ENCODE data around the gene EXOC4. TPM values are rescaled to one million over a fixed set of nuclear protein-coding genes. Genes with fewer than 3 reads are reported as not detected.

The EXOC4 gene
- total and polyA plus RNA-seq, 2 of the 13 experiments (the other 11 are each of a cell fraction or from before 2014, with no cell fraction given): 22.5 to 39.0 TPM

DNA sequence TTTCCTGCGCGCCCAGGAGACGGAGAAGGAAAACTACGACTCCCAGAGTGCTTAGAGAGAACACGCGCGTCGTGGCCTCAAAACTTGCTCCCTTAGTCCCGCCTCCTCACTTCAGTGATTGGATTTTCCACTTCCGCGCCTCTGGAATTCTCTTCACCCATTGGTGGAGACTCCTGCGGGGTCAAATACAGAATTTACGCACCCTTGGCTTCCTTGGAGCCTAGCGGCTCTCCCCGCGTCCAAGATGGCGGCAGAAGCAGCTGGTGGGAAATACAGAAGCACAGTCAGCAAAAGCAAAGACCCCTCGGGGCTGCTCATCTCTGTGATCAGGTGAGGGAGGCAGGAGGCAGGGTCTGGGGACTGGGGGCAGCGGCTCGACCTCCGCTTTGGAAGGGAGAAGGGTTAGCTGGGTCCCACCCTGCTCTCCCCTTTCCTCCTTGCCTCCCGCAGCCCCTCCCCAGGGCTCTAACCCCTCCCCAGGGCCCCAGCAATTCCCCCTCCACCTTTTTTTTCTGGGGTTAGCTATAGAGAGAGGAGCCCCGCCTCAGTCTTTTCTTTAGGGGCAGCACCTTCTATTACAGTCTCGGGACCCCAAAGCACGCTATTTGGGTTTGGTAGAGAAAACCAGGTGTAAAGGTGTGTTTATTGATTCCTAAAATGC, at the start of gene EXOC4 (continued):
- TF ChIP-seq, protein P1, sequence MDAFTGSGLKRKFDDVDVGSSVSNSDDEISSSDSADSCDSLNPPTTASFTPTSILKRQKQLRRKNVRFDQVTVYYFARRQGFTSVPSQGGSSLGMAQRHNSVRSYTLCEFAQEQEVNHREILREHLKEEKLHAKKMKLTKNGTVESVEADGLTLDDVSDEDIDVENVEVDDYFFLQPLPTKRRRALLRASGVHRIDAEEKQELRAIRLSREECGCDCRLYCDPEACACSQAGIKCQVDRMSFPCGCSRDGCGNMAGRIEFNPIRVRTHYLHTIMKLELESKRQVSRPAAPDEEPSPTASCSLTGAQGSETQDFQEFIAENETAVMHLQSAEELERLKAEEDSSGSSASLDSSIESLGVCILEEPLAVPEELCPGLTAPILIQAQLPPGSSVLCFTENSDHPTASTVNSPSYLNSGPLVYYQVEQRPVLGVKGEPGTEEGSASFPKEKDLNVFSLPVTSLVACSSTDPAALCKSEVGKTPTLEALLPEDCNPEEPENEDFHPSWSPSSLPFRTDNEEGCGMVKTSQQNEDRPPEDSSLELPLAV (CRISPR knock-in tag; conservative IDR thresholded peaks at IDR 0.05; ENCODE audit: low read depth): no peak
- TF ChIP-seq ZNF230 (CRISPR knock-in tag; IDR thresholded peaks at IDR 0.05) (no peak), KAT2B (IDR thresholded peaks at IDR 0.05; ENCODE audit: borderline replicate concordance, low read depth, low read length) (no peak), ZNF468 (CRISPR knock-in tag; IDR thresholded peaks at IDR 0.05) (no peak), ZNF749 (CRISPR knock-in tag; IDR thresholded peaks at IDR 0.05; ENCODE audit: borderline replicate concordance) (no peak), SRF (IDR thresholded peaks at IDR 0.05; ENCODE audit: low read depth, low read length) (no peak), FOXA1 (IDR thresholded peaks at IDR 0.05) (no peak), FOXA1 (CRISPR knock-in tag; IDR thresholded peaks at IDR 0.05) (no peak), NFYC (CRISPR knock-in tag; IDR thresholded peaks at IDR 0.05) (peak; percentile 97), MBNL3 (CRISPR knock-in tag; conservative IDR thresholded peaks at IDR 0.05) (no peak), SMYD3 (CRISPR knock-in tag; IDR thresholded peaks at IDR 0.05) (no peak), IKZF1 (IDR thresholded peaks at IDR 0.05) (no peak), ZNF772 (CRISPR knock-in tag; IDR thresholded peaks at IDR 0.05) (no peak), AGO1 (IDR thresholded peaks at IDR 0.05; ENCODE audit: low read depth, low read length, poor library complexity, severe bottlenecking) (no peak), ZNF253 (CRISPR knock-in tag; IDR thresholded peaks at IDR 0.05; ENCODE audit: borderline replicate concordance) (no peak), NRL (CRISPR knock-in tag; IDR thresholded peaks at IDR 0.05; ENCODE audit: borderline replicate concordance) (no peak), SPEN (CRISPR knock-in tag; IDR thresholded peaks at IDR 0.05; ENCODE audit: low read depth) (no peak), RFX5 (IDR thresholded peaks at IDR 0.05; ENCODE audit: low read depth, low read length) (peak; percentile 55; the same call in 1 of the 2 replicates)
- TF ChIP-seq, protein P2, sequence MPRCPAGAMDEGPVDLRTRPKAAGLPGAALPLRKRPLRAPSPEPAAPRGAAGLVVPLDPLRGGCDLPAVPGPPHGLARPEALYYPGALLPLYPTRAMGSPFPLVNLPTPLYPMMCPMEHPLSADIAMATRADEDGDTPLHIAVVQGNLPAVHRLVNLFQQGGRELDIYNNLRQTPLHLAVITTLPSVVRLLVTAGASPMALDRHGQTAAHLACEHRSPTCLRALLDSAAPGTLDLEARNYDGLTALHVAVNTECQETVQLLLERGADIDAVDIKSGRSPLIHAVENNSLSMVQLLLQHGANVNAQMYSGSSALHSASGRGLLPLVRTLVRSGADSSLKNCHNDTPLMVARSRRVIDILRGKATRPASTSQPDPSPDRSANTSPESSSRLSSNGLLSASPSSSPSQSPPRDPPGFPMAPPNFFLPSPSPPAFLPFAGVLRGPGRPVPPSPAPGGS (CRISPR knock-in tag; IDR thresholded peaks at IDR 0.05): peak; percentile 43; the same call in 1 of the 2 replicates
- TF ChIP-seq, protein P3, sequence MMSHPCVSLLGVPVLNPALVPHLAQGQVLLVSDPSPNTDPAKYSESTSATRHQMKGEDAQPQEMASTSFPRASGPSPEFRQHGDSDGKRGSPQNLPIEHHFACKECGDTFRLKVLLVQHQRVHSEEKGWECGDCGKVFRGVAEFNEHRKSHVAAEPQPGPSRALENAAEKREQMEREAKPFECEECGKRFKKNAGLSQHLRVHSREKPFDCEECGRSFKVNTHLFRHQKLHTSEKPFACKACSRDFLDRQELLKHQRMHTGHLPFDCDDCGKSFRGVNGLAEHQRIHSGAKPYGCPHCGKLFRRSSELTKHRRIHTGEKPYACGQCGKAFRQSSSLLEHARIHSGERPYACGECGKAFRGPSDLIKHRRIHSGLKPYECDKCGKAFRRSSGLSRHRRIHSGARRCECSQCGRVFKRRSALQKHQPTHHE (CRISPR knock-in tag; IDR thresholded peaks at IDR 0.05; ENCODE audit: borderline replicate concordance): no peak
- TF ChIP-seq, protein P4, sequence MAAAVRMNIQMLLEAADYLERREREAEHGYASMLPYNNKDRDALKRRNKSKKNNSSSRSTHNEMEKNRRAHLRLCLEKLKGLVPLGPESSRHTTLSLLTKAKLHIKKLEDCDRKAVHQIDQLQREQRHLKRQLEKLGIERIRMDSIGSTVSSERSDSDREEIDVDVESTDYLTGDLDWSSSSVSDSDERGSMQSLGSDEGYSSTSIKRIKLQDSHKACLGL (CRISPR knock-in tag; IDR thresholded peaks at IDR 0.05): no peak
- TF ChIP-seq, protein P5, sequence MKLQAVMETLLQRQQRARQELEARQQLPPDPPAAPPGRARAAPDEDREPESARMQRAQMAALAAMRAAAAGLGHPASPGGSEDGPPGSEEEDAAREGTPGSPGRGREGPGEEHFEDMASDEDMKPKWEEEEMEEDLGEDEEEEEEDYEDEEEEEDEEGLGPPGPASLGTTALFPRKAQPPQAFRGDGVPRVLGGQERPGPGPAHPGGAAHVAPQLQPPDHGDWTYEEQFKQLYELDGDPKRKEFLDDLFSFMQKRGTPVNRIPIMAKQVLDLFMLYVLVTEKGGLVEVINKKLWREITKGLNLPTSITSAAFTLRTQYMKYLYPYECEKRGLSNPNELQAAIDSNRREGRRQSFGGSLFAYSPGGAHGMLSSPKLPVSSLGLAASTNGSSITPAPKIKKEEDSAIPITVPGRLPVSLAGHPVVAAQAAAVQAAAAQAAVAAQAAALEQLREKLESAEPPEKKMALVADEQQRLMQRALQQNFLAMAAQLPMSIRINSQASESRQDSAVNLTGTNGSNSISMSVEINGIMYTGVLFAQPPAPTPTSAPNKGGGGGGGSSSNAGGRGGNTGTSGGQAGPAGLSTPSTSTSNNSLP (IDR thresholded peaks at IDR 0.05; ENCODE audit: low read depth, low read length): no peak
- TF ChIP-seq, protein P6, sequence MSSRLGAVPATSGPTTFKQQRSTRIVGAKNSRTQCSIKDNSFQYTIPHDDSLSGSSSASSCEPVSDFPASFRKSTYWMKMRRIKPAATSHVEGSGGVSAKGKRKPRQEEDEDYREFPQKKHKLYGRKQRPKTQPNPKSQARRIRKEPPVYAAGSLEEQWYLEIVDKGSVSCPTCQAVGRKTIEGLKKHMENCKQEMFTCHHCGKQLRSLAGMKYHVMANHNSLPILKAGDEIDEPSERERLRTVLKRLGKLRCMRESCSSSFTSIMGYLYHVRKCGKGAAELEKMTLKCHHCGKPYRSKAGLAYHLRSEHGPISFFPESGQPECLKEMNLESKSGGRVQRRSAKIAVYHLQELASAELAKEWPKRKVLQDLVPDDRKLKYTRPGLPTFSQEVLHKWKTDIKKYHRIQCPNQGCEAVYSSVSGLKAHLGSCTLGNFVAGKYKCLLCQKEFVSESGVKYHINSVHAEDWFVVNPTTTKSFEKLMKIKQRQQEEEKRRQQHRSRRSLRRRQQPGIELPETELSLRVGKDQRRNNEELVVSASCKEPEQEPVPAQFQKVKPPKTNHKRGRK (CRISPR knock-in tag; IDR thresholded peaks at IDR 0.05): no peak

Data from HepG2 (cell line).